Ishikawa (cell line): Measurements from ENCODE around the gene ESYT1.
A peak's percentile ranks its signal among the peaks of the same experiment; 100 is the strongest.

Experiments
- CEBPB ChIP-seq: IDR thresholded peaks from 2 replicates; pipeline ENCODE4 v1.6.1; 2012
- CREB1 ChIP-seq: IDR thresholded peaks from 2 replicates; pipeline ENCODE4 v1.6.1; 2012; ENCODE audit warnings: low read depth
- EGR1 ChIP-seq: IDR thresholded peaks from 2 replicates; pipeline ENCODE4 v1.6.1; 2012
- EP300 ChIP-seq: IDR thresholded peaks from 2 replicates; pipeline ENCODE4 v1.6.1; 2012; ENCODE audit warnings: borderline replicate concordance
- FOXM1 ChIP-seq: IDR thresholded peaks from 2 replicates; pipeline ENCODE4 v1.6.1; 2012; ENCODE audit warnings: low read depth, borderline replicate concordance
- NFIC ChIP-seq: IDR thresholded peaks from 2 replicates; pipeline ENCODE4 v1.6.1; 2012
- RAD21 ChIP-seq: IDR thresholded peaks from 2 replicates; pipeline ENCODE4 v1.6.1; 2012; ENCODE audit warnings: low read depth
- TAF1 ChIP-seq: IDR thresholded peaks from 2 replicates; pipeline ENCODE4 v1.6.1; 2012; ENCODE audit warnings: low read depth, mild to moderate bottlenecking
- TCF12 ChIP-seq: IDR thresholded peaks from 2 replicates; pipeline ENCODE4 v1.6.1; 2012; ENCODE audit warnings: low read depth
- TEAD4 ChIP-seq: IDR thresholded peaks from 2 replicates; pipeline ENCODE4 v1.6.1; 2012
- USF1 ChIP-seq: IDR thresholded peaks from 2 replicates; pipeline ENCODE4 v1.6.1; 2012
- YY1 ChIP-seq: IDR thresholded peaks from 2 replicates; pipeline ENCODE4 v1.6.1; 2012; ENCODE audit warnings: low read depth
- ZBTB7A ChIP-seq: IDR thresholded peaks from 2 replicates; pipeline ENCODE4 v1.6.1; 2012; ENCODE audit warnings: low read depth
- TF ChIP-seq, protein P1 (sequence below): IDR thresholded peaks from 2 replicates; pipeline ENCODE4 v1.6.1; 2012
- TF ChIP-seq, protein P2 (sequence below): IDR thresholded peaks from 2 replicates; pipeline ENCODE4 v1.6.1; 2012; ENCODE audit warnings: low read depth, mild to moderate bottlenecking

The ESYT1 gene

GRCh38 chr12:56188778-56189098, 60.7 kb downstream of the ESYT1 start:
- TF ChIP-seq TCF12: 0 out of 2 replicates have a peak, but pooled peaks have one; percentile 13
- TF ChIP-seq TAF1: no peak

DNA sequence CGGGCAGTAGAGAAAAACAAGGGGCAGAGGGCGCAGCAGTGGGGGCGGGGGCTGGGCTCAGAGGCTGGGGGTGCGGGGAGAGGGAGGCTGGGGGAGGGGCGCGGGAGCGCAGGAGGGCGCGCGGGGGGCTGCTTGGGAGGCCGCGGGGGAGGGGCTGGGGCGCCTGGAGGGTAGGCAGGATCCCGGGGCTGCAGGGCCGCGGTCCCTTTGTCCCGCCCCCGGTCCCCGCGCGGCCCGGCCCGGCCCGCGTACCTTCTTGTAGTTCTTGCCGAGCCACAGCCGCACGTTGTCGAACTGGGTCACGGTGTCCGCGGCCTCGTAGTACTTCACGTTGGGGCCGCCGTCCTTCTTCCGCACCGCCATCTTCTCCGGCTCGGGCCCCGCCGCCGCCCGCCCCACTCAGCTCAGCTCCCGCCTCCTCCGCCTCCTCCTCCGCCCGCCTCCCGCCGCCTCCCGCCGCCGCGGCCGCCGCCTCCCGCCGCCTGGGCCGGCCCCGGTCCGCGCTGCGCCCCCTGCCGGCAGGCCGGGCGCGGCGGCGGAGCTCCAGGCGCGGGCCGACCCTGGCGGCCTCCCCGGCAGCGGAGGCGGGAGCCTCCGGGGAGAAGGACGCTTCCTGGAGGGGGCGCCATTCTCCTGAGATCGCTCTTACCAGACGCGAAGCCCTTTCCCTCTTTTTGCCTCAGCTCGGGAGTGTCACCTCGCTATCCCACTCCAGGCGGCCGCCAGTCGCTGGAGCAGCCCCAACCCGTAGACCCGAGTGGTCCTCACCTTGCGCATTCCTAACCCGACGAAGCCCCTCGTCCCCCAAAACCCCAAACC, 61.2 kb downstream of the ESYT1 start, which contains the start of gene SMARCC2:
SMARCC2 (minus strand) TSS at position 385 of the 819 bp plus-strand sequence; CDS start at position 363, 22 bp downstream.
- TF ChIP-seq YY1: peak; percentile 88
- TF ChIP-seq EGR1: 0 out of 2 replicates have a peak, but pooled peaks have one; percentile 35
- peak; percentile 43; the same call in 1 of the 2 replicates for TF ChIP-seq ZBTB7A
- peak; percentile 20; the same call in 1 of the 2 replicates for TF ChIP-seq EP300
- no peak for TF ChIP-seq USF1
- TF ChIP-seq TEAD4: no peak
- no peak for TF ChIP-seq FOXM1
- TF ChIP-seq RAD21: peak; percentile 47
- peak; percentile 64; the same call in 1 of the 2 replicates for TF ChIP-seq TAF1
- TF ChIP-seq CREB1: no peak

- TF ChIP-seq EGR1: no peak; the same call in 1 of the 2 replicates
- 0 out of 2 replicates have a peak, but pooled peaks have one; percentile 10 for TF ChIP-seq USF1
- peak; percentile 54; the same call in 1 of the 2 replicates for TF ChIP-seq TAF1
- peak; percentile 63 for TF ChIP-seq TCF12
- TF ChIP-seq CEBPB: no peak; the same call in 1 of the 2 replicates
- TF ChIP-seq NFIC: peak; percentile 63; the same call in 1 of the 2 replicates
- no peak for TF ChIP-seq RAD21
- peak; percentile 91 for TF ChIP-seq ZBTB7A
- TF ChIP-seq, protein P1, sequence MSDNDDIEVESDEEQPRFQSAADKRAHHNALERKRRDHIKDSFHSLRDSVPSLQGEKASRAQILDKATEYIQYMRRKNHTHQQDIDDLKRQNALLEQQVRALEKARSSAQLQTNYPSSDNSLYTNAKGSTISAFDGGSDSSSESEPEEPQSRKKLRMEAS: peak; percentile 66
- TF ChIP-seq EP300: no peak
- TF ChIP-seq FOXM1: no peak
- no peak for TF ChIP-seq CREB1
- TF ChIP-seq, protein P2, sequence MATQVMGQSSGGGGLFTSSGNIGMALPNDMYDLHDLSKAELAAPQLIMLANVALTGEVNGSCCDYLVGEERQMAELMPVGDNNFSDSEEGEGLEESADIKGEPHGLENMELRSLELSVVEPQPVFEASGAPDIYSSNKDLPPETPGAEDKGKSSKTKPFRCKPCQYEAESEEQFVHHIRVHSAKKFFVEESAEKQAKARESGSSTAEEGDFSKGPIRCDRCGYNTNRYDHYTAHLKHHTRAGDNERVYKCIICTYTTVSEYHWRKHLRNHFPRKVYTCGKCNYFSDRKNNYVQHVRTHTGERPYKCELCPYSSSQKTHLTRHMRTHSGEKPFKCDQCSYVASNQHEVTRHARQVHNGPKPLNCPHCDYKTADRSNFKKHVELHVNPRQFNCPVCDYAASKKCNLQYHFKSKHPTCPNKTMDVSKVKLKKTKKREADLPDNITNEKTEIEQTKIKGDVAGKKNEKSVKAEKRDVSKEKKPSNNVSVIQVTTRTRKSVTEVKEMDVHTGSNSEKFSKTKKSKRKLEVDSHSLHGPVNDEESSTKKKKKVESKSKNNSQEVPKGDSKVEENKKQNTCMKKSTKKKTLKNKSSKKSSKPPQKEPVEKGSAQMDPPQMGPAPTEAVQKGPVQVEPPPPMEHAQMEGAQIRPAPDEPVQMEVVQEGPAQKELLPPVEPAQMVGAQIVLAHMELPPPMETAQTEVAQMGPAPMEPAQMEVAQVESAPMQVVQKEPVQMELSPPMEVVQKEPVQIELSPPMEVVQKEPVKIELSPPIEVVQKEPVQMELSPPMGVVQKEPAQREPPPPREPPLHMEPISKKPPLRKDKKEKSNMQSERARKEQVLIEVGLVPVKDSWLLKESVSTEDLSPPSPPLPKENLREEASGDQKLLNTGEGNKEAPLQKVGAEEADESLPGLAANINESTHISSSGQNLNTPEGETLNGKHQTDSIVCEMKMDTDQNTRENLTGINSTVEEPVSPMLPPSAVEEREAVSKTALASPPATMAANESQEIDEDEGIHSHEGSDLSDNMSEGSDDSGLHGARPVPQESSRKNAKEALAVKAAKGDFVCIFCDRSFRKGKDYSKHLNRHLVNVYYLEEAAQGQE: no peak
- peak; percentile 98 for TF ChIP-seq TEAD4
- peak; percentile 75; the same call in 1 of the 2 replicates for TF ChIP-seq YY1
Observed at GRCh38 chr12:56189918-56190694, 62.0 kb downstream of the ESYT1 start.

GRCh38 chr12:56190695-56191155, 62.7 kb downstream of the ESYT1 start:
- TF ChIP-seq, protein P2: no peak
- TF ChIP-seq, protein P1: peak; percentile 38

DNA sequence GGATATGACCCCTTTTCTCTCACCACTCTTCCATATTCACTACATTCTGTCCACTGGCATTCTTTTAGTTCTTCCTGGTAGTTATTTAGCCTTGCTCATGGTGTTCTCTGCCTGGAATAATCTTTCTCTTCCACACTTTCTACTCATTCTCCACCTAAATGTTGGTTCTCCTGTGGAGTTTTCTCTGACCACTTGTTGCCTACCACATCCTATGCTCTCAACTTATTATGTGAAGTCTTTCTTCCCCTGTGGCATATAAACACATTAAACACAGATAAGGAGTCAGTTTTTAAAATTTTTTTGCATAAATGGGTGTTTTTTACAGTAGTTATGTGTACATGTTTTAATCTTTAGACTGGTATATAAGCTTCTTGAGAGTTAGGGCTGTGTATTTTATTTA, 64.5 kb downstream of the ESYT1 start:
- TF ChIP-seq, protein P1: no peak
- TF ChIP-seq TEAD4 (no peak), TCF12 (no peak), FOXM1 (no peak), CREB1 (no peak), TAF1 (no peak), YY1 (no peak), EP300 (no peak), RAD21 (no peak), USF1 (no peak), EGR1 (no peak), ZBTB7A (no peak), CEBPB (no peak), NFIC (no peak)
- TF ChIP-seq, protein P2: no peak
